Measurements from ENCODE around the gene RAB3D. TPM values are rescaled to one million over a fixed set of nuclear protein-coding genes. Genes with fewer than 3 reads are reported as not detected.

Gene RAB3D
- total and polyA plus RNA-seq, 2 experiments from 2014 or later = 3.8 to 21.2 TPM

DNA sequence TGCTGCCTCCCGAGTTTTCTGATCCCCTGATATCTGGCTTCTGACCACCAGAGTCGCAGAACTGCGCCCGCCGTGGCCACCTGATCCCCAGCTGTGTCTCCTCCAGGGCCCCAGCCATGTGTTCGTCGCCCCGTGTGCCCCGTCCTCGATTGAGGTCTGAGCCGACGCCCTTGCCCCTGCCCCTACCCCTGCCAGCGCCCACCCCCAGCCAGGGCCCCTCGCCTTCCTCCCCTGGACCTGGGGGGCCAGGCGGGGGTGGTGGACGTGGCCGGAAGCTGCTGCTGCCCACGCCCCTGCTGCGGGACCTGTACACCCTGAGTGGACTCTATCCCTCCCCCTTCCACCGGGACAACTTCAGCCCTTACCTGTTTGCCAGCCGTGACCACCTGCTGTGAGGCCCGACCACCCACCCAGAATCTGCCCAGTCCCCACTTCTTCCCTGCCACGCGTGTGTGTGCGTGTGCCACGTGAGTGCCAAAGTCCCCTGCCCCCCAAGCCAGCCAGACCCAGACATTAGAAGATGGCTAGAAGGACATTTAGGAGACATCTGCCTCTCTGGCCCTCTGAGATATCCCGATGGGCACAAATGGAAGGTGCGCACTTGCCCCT is 24.9 kb upstream of the RAB3D start:
- Mint-ChIP-seq H3K36me3 (ENCODE audit: low read depth) (0 out of 3 replicates have a peak, but pooled peaks cover 3% of the 10 kb centered on the region), H3K9me3 (no peaks in the 10 kb centered on the region), H3K27me3 (ENCODE audit: insufficient read depth, low read depth, poor library complexity) (peaks cover 17% of the 10 kb centered on the region), H3K4me3 (no peak overlapping the region), H3K4me1 (peaks cover 12% of the 10 kb centered on the region), H3K27ac (no peak overlapping the region)
- DNase-seq (ENCODE audit: low spot score) = no peak
- no peak overlapping the region for H3K4me3 ChIP-seq
- TF ChIP-seq EZH2phosphoT487 (IDR thresholded peaks at IDR 0.05; ENCODE audit: unreplicated experiment) (no peak), POLR2AphosphoS5 (IDR thresholded peaks at IDR 0.05; ENCODE audit: low read depth) (no peak), CREB1 (CRISPR knock-in tag; IDR thresholded peaks at IDR 0.05; ENCODE audit: low read depth) (no peak), ZNF114 (CRISPR knock-in tag; IDR thresholded peaks at IDR 0.05) (no peak), EZH2 (IDR thresholded peaks at IDR 0.05; ENCODE audit: low read depth, unreplicated experiment) (no peak), NANOG (IDR thresholded peaks at IDR 0.05; ENCODE audit: borderline replicate concordance) (no peak), JUNB (IDR thresholded peaks at IDR 0.05; ENCODE audit: unreplicated experiment) (no peak), ZNF331 (CRISPR knock-in tag; IDR thresholded peaks at IDR 0.05; ENCODE audit: low read depth) (no peak), STAT1 (IDR thresholded peaks at IDR 0.05; ENCODE audit: unreplicated experiment) (no peak)
- TF ChIP-seq, protein P1, sequence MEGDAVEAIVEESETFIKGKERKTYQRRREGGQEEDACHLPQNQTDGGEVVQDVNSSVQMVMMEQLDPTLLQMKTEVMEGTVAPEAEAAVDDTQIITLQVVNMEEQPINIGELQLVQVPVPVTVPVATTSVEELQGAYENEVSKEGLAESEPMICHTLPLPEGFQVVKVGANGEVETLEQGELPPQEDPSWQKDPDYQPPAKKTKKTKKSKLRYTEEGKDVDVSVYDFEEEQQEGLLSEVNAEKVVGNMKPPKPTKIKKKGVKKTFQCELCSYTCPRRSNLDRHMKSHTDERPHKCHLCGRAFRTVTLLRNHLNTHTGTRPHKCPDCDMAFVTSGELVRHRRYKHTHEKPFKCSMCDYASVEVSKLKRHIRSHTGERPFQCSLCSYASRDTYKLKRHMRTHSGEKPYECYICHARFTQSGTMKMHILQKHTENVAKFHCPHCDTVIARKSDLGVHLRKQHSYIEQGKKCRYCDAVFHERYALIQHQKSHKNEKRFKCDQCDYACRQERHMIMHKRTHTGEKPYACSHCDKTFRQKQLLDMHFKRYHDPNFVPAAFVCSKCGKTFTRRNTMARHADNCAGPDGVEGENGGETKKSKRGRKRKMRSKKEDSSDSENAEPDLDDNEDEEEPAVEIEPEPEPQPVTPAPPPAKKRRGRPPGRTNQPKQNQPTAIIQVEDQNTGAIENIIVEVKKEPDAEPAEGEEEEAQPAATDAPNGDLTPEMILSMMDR (conservative IDR thresholded peaks at IDR 0.05; ENCODE audit: low read depth in 2 of 2) = no peak
- TF ChIP-seq, protein P2, sequence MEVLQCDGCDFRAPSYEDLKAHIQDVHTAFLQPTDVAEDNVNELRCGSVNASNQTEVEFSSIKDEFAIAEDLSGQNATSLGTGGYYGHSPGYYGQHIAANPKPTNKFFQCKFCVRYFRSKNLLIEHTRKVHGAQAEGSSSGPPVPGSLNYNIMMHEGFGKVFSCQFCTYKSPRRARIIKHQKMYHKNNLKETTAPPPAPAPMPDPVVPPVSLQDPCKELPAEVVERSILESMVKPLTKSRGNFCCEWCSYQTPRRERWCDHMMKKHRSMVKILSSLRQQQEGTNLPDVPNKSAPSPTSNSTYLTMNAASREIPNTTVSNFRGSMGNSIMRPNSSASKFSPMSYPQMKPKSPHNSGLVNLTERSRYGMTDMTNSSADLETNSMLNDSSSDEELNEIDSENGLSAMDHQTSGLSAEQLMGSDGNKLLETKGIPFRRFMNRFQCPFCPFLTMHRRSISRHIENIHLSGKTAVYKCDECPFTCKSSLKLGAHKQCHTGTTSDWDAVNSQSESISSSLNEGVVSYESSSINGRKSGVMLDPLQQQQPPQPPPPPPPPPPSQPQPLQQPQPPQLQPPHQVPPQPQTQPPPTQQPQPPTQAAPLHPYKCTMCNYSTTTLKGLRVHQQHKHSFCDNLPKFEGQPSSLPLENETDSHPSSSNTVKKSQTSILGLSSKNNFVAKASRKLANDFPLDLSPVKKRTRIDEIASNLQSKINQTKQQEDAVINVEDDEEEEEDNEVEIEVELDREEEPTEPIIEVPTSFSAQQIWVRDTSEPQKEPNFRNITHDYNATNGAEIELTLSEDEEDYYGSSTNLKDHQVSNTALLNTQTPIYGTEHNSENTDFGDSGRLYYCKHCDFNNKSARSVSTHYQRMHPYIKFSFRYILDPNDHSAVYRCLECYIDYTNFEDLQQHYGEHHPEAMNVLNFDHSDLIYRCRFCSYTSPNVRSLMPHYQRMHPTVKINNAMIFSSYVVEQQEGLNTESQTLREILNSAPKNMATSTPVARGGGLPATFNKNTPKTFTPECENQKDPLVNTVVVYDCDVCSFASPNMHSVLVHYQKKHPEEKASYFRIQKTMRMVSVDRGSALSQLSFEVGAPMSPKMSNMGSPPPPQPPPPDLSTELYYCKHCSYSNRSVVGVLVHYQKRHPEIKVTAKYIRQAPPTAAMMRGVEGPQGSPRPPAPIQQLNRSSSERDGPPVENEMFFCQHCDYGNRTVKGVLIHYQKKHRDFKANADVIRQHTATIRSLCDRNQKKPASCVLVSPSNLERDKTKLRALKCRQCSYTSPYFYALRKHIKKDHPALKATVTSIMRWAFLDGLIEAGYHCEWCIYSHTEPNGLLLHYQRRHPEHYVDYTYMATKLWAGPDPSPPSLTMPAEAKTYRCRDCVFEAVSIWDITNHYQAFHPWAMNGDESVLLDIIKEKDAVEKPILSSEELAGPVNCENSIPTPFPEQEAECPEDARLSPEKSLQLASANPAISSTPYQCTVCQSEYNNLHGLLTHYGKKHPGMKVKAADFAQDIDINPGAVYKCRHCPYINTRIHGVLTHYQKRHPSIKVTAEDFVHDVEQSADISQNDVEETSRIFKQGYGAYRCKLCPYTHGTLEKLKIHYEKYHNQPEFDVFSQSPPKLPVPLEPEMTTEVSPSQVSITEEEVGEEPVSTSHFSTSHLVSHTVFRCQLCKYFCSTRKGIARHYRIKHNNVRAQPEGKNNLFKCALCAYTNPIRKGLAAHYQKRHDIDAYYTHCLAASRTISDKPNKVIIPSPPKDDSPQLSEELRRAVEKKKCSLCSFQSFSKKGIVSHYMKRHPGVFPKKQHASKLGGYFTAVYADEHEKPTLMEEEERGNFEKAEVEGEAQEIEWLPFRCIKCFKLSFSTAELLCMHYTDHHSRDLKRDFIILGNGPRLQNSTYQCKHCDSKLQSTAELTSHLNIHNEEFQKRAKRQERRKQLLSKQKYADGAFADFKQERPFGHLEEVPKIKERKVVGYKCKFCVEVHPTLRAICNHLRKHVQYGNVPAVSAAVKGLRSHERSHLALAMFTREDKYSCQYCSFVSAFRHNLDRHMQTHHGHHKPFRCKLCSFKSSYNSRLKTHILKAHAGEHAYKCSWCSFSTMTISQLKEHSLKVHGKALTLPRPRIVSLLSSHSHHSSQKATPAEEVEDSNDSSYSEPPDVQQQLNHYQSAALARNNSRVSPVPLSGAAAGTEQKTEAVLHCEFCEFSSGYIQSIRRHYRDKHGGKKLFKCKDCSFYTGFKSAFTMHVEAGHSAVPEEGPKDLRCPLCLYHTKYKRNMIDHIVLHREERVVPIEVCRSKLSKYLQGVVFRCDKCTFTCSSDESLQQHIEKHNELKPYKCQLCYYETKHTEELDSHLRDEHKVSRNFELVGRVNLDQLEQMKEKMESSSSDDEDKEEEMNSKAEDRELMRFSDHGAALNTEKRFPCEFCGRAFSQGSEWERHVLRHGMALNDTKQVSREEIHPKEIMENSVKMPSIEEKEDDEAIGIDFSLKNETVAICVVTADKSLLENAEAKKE (CRISPR knock-in tag; IDR thresholded peaks at IDR 0.05) = no peak
- TF ChIP-seq, protein P3, sequence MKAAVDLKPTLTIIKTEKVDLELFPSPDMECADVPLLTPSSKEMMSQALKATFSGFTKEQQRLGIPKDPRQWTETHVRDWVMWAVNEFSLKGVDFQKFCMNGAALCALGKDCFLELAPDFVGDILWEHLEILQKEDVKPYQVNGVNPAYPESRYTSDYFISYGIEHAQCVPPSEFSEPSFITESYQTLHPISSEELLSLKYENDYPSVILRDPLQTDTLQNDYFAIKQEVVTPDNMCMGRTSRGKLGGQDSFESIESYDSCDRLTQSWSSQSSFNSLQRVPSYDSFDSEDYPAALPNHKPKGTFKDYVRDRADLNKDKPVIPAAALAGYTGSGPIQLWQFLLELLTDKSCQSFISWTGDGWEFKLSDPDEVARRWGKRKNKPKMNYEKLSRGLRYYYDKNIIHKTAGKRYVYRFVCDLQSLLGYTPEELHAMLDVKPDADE (IDR thresholded peaks at IDR 0.05) = no peak
- TF ChIP-seq, protein P4, sequence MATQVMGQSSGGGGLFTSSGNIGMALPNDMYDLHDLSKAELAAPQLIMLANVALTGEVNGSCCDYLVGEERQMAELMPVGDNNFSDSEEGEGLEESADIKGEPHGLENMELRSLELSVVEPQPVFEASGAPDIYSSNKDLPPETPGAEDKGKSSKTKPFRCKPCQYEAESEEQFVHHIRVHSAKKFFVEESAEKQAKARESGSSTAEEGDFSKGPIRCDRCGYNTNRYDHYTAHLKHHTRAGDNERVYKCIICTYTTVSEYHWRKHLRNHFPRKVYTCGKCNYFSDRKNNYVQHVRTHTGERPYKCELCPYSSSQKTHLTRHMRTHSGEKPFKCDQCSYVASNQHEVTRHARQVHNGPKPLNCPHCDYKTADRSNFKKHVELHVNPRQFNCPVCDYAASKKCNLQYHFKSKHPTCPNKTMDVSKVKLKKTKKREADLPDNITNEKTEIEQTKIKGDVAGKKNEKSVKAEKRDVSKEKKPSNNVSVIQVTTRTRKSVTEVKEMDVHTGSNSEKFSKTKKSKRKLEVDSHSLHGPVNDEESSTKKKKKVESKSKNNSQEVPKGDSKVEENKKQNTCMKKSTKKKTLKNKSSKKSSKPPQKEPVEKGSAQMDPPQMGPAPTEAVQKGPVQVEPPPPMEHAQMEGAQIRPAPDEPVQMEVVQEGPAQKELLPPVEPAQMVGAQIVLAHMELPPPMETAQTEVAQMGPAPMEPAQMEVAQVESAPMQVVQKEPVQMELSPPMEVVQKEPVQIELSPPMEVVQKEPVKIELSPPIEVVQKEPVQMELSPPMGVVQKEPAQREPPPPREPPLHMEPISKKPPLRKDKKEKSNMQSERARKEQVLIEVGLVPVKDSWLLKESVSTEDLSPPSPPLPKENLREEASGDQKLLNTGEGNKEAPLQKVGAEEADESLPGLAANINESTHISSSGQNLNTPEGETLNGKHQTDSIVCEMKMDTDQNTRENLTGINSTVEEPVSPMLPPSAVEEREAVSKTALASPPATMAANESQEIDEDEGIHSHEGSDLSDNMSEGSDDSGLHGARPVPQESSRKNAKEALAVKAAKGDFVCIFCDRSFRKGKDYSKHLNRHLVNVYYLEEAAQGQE (IDR thresholded peaks at IDR 0.05; ENCODE audit: unreplicated experiment) = no peak
- H3K36me3 ChIP-seq (ENCODE audit: insufficient read depth) = no peaks in the 10 kb centered on the region
- H3K79me2 ChIP-seq (replicated peaks; ENCODE audit: insufficient read depth) = no peaks in the 10 kb centered on the region
- H3K9me2 ChIP-seq (ENCODE audit: insufficient read depth) = no peaks in the 10 kb centered on the region
- no peaks in the 10 kb centered on the region for H3F3A ChIP-seq (replicated peaks; ENCODE audit: low read depth)
- no peak overlapping the region for H3K4me2 ChIP-seq
- H3K4me1 ChIP-seq (ENCODE audit: insufficient read depth) = peaks cover 6% of the 10 kb centered on the region; the same call in 1 of the 2 replicates
- no peak overlapping the region for H3K27ac ChIP-seq (ENCODE audit: low read depth)
- ATAC-seq = no peak
- H2AFZ ChIP-seq = no peak overlapping the region
- no peaks in the 10 kb centered on the region for H3K27me3 ChIP-seq (ENCODE audit: insufficient read depth)
- 0 out of 2 replicates have a peak, but pooled peaks cover 5% of the 10 kb centered on the region for H4K20me1 ChIP-seq (replicated peaks; ENCODE audit: insufficient read depth)
